HG03045 (cell line): ENCODE data around the gene NAIF1.
"Not testable (repeated sequence)": the region's sequence is repeated elsewhere in the genome, so short reads cannot be mapped to it uniquely, and the experiment has no call there.

Source experiments
- ATAC-seq: cut with Tn5 transposase; IDR thresholded peaks from one replicate; pipeline ENCODE4 v1.9.1; 2021; ENCODE audit warnings: mild to moderate bottlenecking, moderate library complexity; ENCODE audit not compliant: unreplicated experiment

NAIF1 gene

GRCh38 chr9:128036522-128036921 is 30.6 kb downstream of the NAIF1 start:
- not testable (repeated sequence) for ATAC-seq

- no peak for ATAC-seq
Observed at GRCh38 chr9:128034821-128035652, 32.1 kb downstream of the NAIF1 start.

- no peak for ATAC-seq
Observed at GRCh38 chr9:128033609-128034008, 33.5 kb downstream of the NAIF1 start.

- no peak for ATAC-seq
Observed at GRCh38 chr9:128027705-128028104, 39.4 kb downstream of the NAIF1 start.

- no peak for ATAC-seq
Observed at GRCh38 chr9:128026773-128027541, 40.2 kb downstream of the NAIF1 start.

GRCh38 chr9:128026255-128026772 is 40.8 kb downstream of the NAIF1 start:
- no peak for ATAC-seq

- ATAC-seq = no peak
Observed at GRCh38 chr9:128025736-128026135, 41.4 kb downstream of the NAIF1 start.

GRCh38 chr9:128024761-128025308 is 42.3 kb downstream of the NAIF1 start:
- ATAC-seq = no peak

GRCh38 chr9:128023671-128024070 is 43.4 kb downstream of the NAIF1 start:
- ATAC-seq = not testable (repeated sequence)

GRCh38 chr9:128022886-128023285 is 44.2 kb downstream of the NAIF1 start:
- no peak for ATAC-seq

GRCh38 chr9:128021098-128021497 is 46.0 kb downstream of the NAIF1 start:
- ATAC-seq = no peak

GRCh38 chr9:128020692-128021091 is 46.4 kb downstream of the NAIF1 start:
- ATAC-seq = no peak

GRCh38 chr9:128015696-128016095 is 51.4 kb downstream of the NAIF1 start:
- ATAC-seq = no peak
